Breast epithelium (tissue), 4 donors: ENCODE results near the gene RSPO3. TPM values are rescaled to one million over a fixed set of nuclear protein-coding genes. Genes with fewer than 3 reads are reported as not detected.

ENCODE experiments used
- DNase-seq, 2 donors: peaks; one replicate each; pipeline ENCODE4 v3.0.0-alpha.2; 2019; ENCODE audit warnings: low spot score in 2 of 2
- H3K27ac ChIP-seq, 2 donors: fragments of 200-600 bp; sonication (generic) in 1 of 2; one replicate each; pipeline ENCODE4 v1.5.1; 2016 to 2019; ENCODE audit warnings: mild to moderate bottlenecking in 1 of 2
- H3K27me3 ChIP-seq, 2 donors: fragments of 200-600 bp; sonication (generic) in 1 of 2; one replicate each; pipeline versions ENCODE4 v1.5.1 to v1.6.0; 2017 to 2019; ENCODE audit warnings: control low read depth in 1 of 2, mild to moderate bottlenecking in 1 of 2
- H3K36me3 ChIP-seq: fragments of 200-600 bp; one replicate; pipeline ENCODE4 v1.5.1; 2019
- H3K4me1 ChIP-seq, 2 donors: fragments of 200-600 bp; sonication (generic); one replicate each; pipeline ENCODE4 v1.5.1; 2016 to 2019; ENCODE audit warnings: control low read depth in 1 of 2
- H3K4me3 ChIP-seq, 3 donors: fragments of 200-600 bp; sonication (generic); 1 replicate in 2 of 3; 2 replicates in 1 of 3; pipeline ENCODE4 v1.5.1; 2016 to 2019; ENCODE audit warnings: mild to moderate bottlenecking in 3 of 3, moderate library complexity in 2 of 3
- H3K9me3 ChIP-seq, 2 donors: fragments of 200-600 bp; sonication (generic) in 1 of 2; one replicate each; pipeline ENCODE4 v1.5.1; 2016 to 2019; ENCODE audit warnings: control low read depth in 1 of 2
- CTCF ChIP-seq, 3 donors: fragments of 450-650 bp; IDR thresholded peaks; one replicate each; pipeline ENCODE4 v1.5.1; 2016 to 2017; ENCODE audit warnings: antibody characterized with exemption in 3 of 3, mild to moderate bottlenecking in 3 of 3, moderate library complexity in 3 of 3
- POLR2A ChIP-seq: fragments of 450-650 bp; IDR thresholded peaks from one replicate; pipeline ENCODE4 v1.6.1; 2016; ENCODE audit warnings: antibody characterized with exemption, mild to moderate bottlenecking, moderate library complexity
- POLR2AphosphoS5 ChIP-seq, 3 donors: sonication (generic); formaldehyde crosslinking; IDR thresholded peaks; one replicate each; pipeline ENCODE4 v1.6.1; 2017; ENCODE audit warnings: antibody characterized with exemption in 3 of 3
- intact Hi-C: fragments of 100-400 bp; cut with DNase I; formaldehyde crosslinking; loops from one replicate; pipeline ENCODE4 v1.15.1; 2023; ENCODE audit warnings: low total_unique reads
- total RNA-seq, 3 donors: library from RNA; depleted of rRNA; stranded (reverse); fragments of >200 nt; gene quantifications; one replicate each; pipeline ENCODE4 v1.1.0, GENCODE V29; 2016

RSPO3 gene
- total RNA-seq, 3 donors from 2014 or later: 5.9 to 23.3 (median 16.2) TPM

GRCh38 chr6:127164565-127164964 is 46.1 kb downstream of the RSPO3 start:
- Histone ChIP-seq H3K4me3 (no peak overlapping the region), H3K27me3 (no peaks in the 10 kb centered on the region), H3K36me3 (no peaks in the 10 kb centered on the region), H3K9me3 (no peaks in the 10 kb centered on the region), H3K4me1 (no peaks in the 10 kb centered on the region), H3K27ac (no peak overlapping the region)
- intact Hi-C loops: no loop called here
- TF ChIP-seq POLR2AphosphoS5 (IDR thresholded peaks at IDR 0.05) (no peak), CTCF (IDR thresholded peaks at IDR 0.05) (no peak), POLR2A (no peak)
- DNase-seq: no peak

DNA sequence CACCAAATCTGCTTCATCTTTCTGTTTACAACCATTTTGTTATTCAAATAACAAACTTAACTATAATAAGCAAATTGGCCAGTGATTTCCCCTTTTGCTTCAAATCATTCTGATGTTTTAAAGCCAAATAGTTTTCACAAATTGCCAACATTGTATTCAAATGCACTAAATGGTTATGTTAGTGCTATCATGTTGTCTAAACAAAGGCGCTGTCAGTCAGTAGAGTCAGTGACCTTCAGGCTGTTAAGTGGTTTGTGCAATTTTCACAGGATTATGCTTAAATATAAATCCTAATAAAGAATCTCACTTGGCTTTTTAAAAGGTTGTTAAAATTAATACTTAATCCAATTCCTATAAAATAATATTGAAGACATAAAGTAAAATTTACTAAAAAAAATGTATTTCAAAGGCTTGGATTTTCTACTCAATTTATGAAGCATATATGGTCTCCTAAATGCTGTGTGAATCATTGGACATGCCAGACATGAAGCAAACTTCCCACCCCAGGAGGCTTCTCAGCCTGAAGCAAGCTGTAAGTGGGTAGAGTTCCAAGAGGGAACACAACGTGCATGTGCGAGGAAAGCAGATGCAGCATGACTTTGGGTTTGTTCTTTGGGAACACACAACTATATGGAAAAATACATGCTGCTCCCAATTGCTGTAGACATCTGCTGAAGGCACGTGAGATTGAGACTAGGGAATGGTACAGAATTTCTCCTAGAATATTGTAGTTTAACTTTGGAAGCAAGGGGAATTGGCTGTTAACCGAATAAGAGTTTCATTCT is 54.9 kb downstream of the RSPO3 start:
- TF ChIP-seq POLR2AphosphoS5 (IDR thresholded peaks at IDR 0.05) (no peak), CTCF (IDR thresholded peaks at IDR 0.05) (no peak), POLR2A (no peak)
- Histone ChIP-seq H3K4me1 (no peaks in the 10 kb centered on the region), H3K36me3 (no peaks in the 10 kb centered on the region), H3K27ac (no peak overlapping the region), H3K9me3 (no peaks in the 10 kb centered on the region), H3K4me3 (no peak overlapping the region), H3K27me3 (no peaks in the 10 kb centered on the region)
- intact Hi-C loops: loop anchor here (10.0 kb wide), 1 partner anchor 1589 kb away; no protein-coding TSS in a partner anchor
- no peak for DNase-seq

DNA sequence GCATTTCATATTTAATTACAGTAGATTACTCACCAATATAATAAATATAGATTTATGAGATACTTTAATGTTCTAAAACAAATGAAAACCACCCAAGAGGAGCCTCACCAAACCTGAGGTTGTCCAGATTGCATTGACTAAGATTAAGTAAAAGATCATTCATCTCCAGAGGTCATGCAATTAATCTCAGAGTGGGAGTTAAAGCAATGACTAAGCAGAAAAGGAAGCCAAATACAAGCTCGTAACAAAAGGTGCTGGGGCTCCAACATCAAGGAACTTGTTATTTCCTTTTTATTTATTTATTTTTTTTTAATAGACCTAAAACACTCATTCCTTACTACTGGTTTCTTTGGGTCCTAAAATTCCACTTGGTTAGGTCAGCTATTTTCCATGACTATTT is 57.7 kb downstream of the RSPO3 start:
- no peak for TF ChIP-seq POLR2AphosphoS5 (IDR thresholded peaks at IDR 0.05)
- no peak for TF ChIP-seq CTCF (IDR thresholded peaks at IDR 0.05)
- TF ChIP-seq POLR2A: no peak
- Histone ChIP-seq H3K36me3 (no peaks in the 10 kb centered on the region), H3K4me3 (no peak overlapping the region), H3K4me1 (no peaks in the 10 kb centered on the region), H3K9me3 (no peaks in the 10 kb centered on the region), H3K27ac (no peak overlapping the region), H3K27me3 (no peaks in the 10 kb centered on the region)
- DNase-seq: no peak
- intact Hi-C loops: loop anchor here (10.0 kb wide), 1 partner anchor 1591 kb away; no protein-coding TSS in a partner anchor

DNA sequence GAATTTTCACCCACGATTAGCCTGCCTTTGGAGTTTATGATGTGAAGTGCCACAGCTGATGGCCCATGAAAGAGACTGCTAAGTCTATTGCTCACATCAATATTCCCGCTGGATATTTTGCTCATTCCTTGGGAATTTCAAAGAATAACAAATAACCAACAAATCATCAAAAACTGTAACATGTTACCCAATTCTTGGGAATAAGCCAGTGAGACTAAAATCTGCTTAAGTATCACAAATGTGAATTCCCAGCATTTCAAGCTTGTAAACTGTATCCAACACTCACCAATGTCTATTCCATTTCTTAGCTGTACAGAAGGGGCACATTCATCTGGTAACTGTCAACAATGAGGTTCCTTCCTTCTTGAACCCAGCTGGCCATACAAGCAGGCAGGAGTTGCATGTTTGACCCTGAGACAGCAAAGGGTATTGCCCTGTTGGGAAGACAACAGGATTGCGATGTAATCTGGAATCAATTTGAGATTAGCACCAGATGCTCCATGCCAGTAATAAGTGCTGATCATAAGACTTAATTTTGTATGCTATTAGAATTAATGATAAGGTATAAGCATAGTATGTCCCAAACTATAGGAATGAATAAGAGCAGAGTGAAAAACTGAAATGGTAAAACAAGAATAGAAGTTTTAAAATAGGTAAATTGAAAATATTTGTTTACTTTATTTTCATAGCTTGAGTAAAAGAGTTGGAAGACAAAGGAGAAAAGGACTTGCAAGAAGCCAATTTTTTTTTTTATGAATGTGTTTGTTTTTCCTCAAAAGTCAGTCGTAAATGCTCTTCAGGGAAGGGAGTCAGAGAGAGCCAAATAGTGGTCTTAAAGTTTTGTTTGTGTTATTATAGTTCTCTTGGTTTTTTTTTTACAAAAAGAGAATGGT is 58.8 kb downstream of the RSPO3 start:
- H3K9me3 ChIP-seq: no peaks in the 10 kb centered on the region
- intact Hi-C loops: loop anchor here (10.0 kb wide), 1 partner anchor 1592 kb away; no protein-coding TSS in a partner anchor
- peak overlapping the region in 1 of 2 donors; percentile 55 for H3K27ac ChIP-seq

More for the DNA sequence above, 58.8 kb downstream of the RSPO3 start:
- DNase-seq: no peak
- H3K36me3 ChIP-seq: no peaks in the 10 kb centered on the region
- no peak overlapping the region for H3K4me3 ChIP-seq
- no peak for TF ChIP-seq POLR2A
- no peak for TF ChIP-seq CTCF (IDR thresholded peaks at IDR 0.05)
- peak in 1 of 3 donors; percentile 73 for TF ChIP-seq POLR2AphosphoS5 (IDR thresholded peaks at IDR 0.05)
- no peaks in the 10 kb centered on the region for H3K27me3 ChIP-seq
- H3K4me1 ChIP-seq: no peaks in the 10 kb centered on the region
